GM12865 (cell line): Measurements from ENCODE around the gene SHQ1.

Experiments used
- DNase-seq: peaks from one replicate; pipeline ENCODE4 v3.0.0; 2010; ENCODE audit warnings: low read depth
- H3K4me3 ChIP-seq: 2 replicates; pipeline ENCODE4 v1.5.1; 2011; ENCODE audit warnings: mild to moderate bottlenecking, low read depth, low read length, control low read depth
- TF ChIP-seq, protein P1 (sequence below): IDR thresholded peaks from 2 replicates; pipeline ENCODE4 v1.5.1; 2011; ENCODE audit warnings: low read length, control low read depth, low read depth, inconsistent platforms; ENCODE audit not compliant: insufficient read depth; ENCODE audit errors: missing control alignments

Gene SHQ1

DNA sequence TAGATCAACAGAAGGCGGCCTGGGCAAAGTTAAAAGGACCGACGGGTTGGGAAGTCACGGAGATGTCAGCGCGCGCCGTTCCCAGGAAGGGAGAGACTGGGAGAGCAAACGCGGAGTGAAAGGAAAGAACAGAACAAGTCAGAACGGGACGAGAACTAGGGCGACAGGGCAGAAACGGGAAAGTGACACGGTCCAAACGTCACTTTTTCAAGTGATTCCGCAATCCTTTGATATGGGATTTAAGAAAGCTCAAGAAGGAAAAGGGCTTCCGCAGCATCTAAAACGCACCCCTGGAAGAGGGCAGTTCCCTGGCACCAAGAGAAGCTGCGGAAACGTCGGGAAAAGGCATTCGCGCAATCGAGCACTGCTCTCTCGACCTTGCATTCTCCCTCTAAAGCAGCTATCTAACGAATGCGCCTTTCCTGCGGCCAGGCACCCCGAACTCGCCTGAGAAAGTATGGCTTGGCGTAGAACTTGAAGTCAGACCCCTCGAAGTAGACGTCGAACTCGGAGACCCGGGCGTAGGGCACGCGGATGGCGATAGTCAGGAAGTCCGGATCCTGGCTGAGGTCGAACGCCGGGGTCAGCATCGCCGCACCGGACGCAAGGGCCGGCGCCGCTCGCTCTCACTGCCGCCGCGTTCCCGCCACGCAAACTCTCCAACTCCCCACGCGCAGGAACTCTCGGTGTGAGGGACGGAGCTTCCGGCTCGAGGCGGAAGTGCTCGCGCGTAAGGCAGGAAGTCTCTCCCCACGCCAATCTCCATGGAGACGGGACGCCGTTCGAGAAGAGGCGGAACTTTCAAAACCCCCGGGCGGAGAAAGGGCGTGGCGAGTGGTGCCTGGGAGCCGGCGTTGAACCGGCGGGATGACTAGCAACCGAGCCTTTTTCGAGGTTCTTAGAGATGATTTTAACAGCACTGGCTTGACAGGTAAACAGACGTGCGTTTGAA, at the start of gene SHQ1:
Gene SHQ1 (minus strand): TSS at position 695 of the 952 bp plus-strand sequence. CDS start 105 bp downstream, at position 590.
- TF ChIP-seq, protein P1, sequence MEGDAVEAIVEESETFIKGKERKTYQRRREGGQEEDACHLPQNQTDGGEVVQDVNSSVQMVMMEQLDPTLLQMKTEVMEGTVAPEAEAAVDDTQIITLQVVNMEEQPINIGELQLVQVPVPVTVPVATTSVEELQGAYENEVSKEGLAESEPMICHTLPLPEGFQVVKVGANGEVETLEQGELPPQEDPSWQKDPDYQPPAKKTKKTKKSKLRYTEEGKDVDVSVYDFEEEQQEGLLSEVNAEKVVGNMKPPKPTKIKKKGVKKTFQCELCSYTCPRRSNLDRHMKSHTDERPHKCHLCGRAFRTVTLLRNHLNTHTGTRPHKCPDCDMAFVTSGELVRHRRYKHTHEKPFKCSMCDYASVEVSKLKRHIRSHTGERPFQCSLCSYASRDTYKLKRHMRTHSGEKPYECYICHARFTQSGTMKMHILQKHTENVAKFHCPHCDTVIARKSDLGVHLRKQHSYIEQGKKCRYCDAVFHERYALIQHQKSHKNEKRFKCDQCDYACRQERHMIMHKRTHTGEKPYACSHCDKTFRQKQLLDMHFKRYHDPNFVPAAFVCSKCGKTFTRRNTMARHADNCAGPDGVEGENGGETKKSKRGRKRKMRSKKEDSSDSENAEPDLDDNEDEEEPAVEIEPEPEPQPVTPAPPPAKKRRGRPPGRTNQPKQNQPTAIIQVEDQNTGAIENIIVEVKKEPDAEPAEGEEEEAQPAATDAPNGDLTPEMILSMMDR = no peak
- DNase-seq = peak; percentile 96

DNA sequence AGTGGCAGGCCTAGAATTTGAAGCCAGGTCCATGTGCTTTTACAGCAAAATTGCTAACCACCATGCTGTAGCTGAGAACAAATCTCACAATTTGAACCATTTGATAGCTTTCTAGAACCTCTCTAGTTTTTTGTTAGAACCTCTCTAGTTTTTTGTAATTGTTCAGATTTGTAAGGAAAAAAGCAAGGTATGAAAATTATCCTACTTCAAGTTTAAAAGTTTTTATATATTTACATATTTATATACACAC, 49.4 kb upstream of the SHQ1 start:
- DNase-seq = no peak
- no peak overlapping the region for H3K4me3 ChIP-seq
- TF ChIP-seq, protein P1 = no peak

More for the DNA sequence above, at the start of gene SHQ1:
- peak within 1 kb of the TSS; percentile 96 for H3K4me3 ChIP-seq

GRCh38 chr3:72896996-72897757, 48.9 kb upstream of the SHQ1 start:
- TF ChIP-seq, protein P1 = no peak
- no peak for DNase-seq
- no peak overlapping the region for H3K4me3 ChIP-seq

- TF ChIP-seq, protein P1 = no peak
- no peak for DNase-seq
- H3K4me3 ChIP-seq = no peak overlapping the region
Observed at GRCh38 chr3:72894976-72895552, 46.8 kb upstream of the SHQ1 start.

DNA sequence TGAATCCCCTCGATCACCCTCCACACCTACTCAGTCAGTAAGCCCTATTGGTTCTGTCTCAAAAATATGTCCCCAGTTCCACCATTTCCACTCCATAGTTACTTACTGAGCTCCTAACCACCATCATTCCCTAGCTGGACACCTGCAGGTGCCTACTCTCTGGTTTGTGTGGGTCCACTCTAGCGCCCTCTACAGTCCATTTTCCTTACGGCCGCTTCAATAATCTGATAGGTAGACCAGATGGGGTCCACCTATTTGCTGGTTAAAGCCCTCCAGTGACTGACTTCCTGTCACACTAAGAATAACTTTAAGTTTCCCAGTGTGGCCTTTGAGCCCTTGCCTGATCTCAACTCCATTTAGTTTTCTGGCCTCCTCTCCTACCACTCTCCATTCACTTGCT, 44.6 kb upstream of the SHQ1 start:
- DNase-seq = peak; percentile 35
- no peak overlapping the region for H3K4me3 ChIP-seq
- TF ChIP-seq, protein P1 = peak; percentile 33

DNA sequence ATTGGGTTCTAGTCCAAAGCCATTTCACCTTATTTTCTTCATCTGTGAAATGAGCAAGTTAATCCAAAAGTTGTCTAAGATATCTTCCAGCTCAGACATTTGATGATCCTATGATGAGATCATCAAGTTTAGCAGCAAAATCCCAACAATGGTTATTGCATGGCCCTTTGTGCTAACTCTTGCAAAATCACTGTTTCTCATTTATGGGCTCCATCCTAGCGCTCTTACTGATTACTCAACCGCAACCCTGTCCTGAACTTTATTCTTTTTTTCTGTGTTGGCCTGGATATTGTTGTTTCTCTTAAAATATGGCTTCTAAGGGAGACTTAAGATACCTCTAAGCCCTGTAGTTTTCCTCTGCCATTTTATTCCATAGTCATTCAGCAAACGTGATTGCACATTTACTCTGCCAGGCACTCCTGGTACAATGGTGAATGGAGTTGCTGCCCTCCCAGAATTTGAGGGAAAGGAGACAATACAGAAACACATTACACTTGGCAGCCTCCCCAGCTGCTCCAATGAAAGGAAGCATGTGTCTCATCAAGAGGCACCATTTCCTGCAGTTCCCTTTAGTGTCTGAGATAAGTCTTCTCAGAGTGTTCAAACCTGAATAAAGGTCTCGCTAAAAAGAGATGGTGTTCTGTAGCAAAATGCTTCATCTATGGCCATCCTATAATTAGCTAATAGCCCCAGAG, 44.0 kb upstream of the SHQ1 start:
- H3K4me3 ChIP-seq = no peak overlapping the region
- TF ChIP-seq, protein P1 = no peak
- DNase-seq = no peak
